ENCODE measurements around the gene TMEM119.
A peak's percentile ranks its signal among the peaks of the same experiment; 100 is the strongest.
"Not testable (repeated sequence)": the region's sequence is repeated elsewhere in the genome, so short reads cannot be mapped to it uniquely, and the experiment has no call there.

The TMEM119 gene

GRCh38 chr12:108581311-108582227, 16.3 kb downstream of the TMEM119 start:
- no peak for DNase-seq

GRCh38 chr12:108580531-108580930, 17.4 kb downstream of the TMEM119 start:
- no peak for DNase-seq

- DNase-seq, result no peak
Measured at GRCh38 chr12:108578813-108579212, 19.1 kb downstream of the TMEM119 start.

- DNase-seq, result no peak
Measured at GRCh38 chr12:108578264-108578663, 19.6 kb downstream of the TMEM119 start.

- DNase-seq, result no peak
Measured at GRCh38 chr12:108577458-108577857, 20.4 kb downstream of the TMEM119 start.

GRCh38 chr12:108576660-108577234, 21.1 kb downstream of the TMEM119 start:
- no peak for DNase-seq

- DNase-seq, result no peak
Measured at GRCh38 chr12:108575199-108575912, 22.5 kb downstream of the TMEM119 start.

GRCh38 chr12:108574276-108574675, 23.6 kb downstream of the TMEM119 start:
- DNase-seq, result not testable (repeated sequence)

GRCh38 chr12:108573317-108573716, 24.6 kb downstream of the TMEM119 start:
- no peak for DNase-seq

GRCh38 chr12:108572166-108572790, 25.6 kb downstream of the TMEM119 start:
- DNase-seq, result no peak

- no peak for DNase-seq
Measured at GRCh38 chr12:108571609-108572165, 26.2 kb downstream of the TMEM119 start.

GRCh38 chr12:108570743-108571608, 26.9 kb downstream of the TMEM119 start:
- peak; percentile 26 to 28 for DNase-seq

GRCh38 chr12:108568338-108569154, 29.3 kb downstream of the TMEM119 start:
- no peak for DNase-seq

- no peak for DNase-seq
Measured at GRCh38 chr12:108567406-108568337, 30.2 kb downstream of the TMEM119 start.

GRCh38 chr12:108566452-108566851, 31.4 kb downstream of the TMEM119 start:
- DNase-seq, result no peak

- DNase-seq, result peak; percentile 58 to 63
Measured at GRCh38 chr12:108565976-108566375, 31.9 kb downstream of the TMEM119 start.

GRCh38 chr12:108565146-108565545, 32.7 kb downstream of the TMEM119 start:
- no peak for DNase-seq

GRCh38 chr12:108564724-108565123, 33.2 kb downstream of the TMEM119 start:
- no peak for DNase-seq

GRCh38 chr12:108563804-108564151, 34.1 kb downstream of the TMEM119 start:
- DNase-seq, result no peak
